Breast epithelium (tissue), 4 donors: Measurements from ENCODE around the gene ZPBP2. TPM values are rescaled to one million over a fixed set of nuclear protein-coding genes. Genes with fewer than 3 reads are reported as not detected.
"Not testable (repeated sequence)": the region's sequence is repeated elsewhere in the genome, so short reads cannot be mapped to it uniquely, and the experiment has no call there.

Experiments
- DNase-seq, 2 donors: peaks; one replicate each; pipeline ENCODE4 v3.0.0-alpha.2; 2019; ENCODE audit warnings: low spot score in 2 of 2
- H3K27ac ChIP-seq, 2 donors: fragments of 200-600 bp; sonication (generic) in 1 of 2; one replicate each; pipeline ENCODE4 v1.5.1; 2016 to 2019; ENCODE audit warnings: mild to moderate bottlenecking in 1 of 2
- H3K27me3 ChIP-seq, 2 donors: fragments of 200-600 bp; sonication (generic) in 1 of 2; one replicate each; pipeline versions ENCODE4 v1.5.1 to v1.6.0; 2017 to 2019; ENCODE audit warnings: control low read depth in 1 of 2, mild to moderate bottlenecking in 1 of 2
- H3K36me3 ChIP-seq: fragments of 200-600 bp; one replicate; pipeline ENCODE4 v1.5.1; 2019
- H3K4me1 ChIP-seq, 2 donors: fragments of 200-600 bp; sonication (generic); one replicate each; pipeline ENCODE4 v1.5.1; 2016 to 2019; ENCODE audit warnings: control low read depth in 1 of 2
- H3K4me3 ChIP-seq, 3 donors: fragments of 200-600 bp; sonication (generic); 1 replicate in 2 of 3; 2 replicates in 1 of 3; pipeline ENCODE4 v1.5.1; 2016 to 2019; ENCODE audit warnings: mild to moderate bottlenecking in 3 of 3, moderate library complexity in 2 of 3
- H3K9me3 ChIP-seq, 2 donors: fragments of 200-600 bp; sonication (generic) in 1 of 2; one replicate each; pipeline ENCODE4 v1.5.1; 2016 to 2019; ENCODE audit warnings: control low read depth in 1 of 2
- CTCF ChIP-seq, 3 donors: fragments of 450-650 bp; IDR thresholded peaks; one replicate each; pipeline ENCODE4 v1.5.1; 2016 to 2017; ENCODE audit warnings: antibody characterized with exemption in 3 of 3, mild to moderate bottlenecking in 3 of 3, moderate library complexity in 3 of 3
- POLR2A ChIP-seq: fragments of 450-650 bp; IDR thresholded peaks from one replicate; pipeline ENCODE4 v1.6.1; 2016; ENCODE audit warnings: antibody characterized with exemption, mild to moderate bottlenecking, moderate library complexity
- POLR2AphosphoS5 ChIP-seq, 3 donors: sonication (generic); formaldehyde crosslinking; IDR thresholded peaks; one replicate each; pipeline ENCODE4 v1.6.1; 2017; ENCODE audit warnings: antibody characterized with exemption in 3 of 3
- intact Hi-C: fragments of 100-400 bp; cut with DNase I; formaldehyde crosslinking; loops from one replicate; pipeline ENCODE4 v1.15.1; 2023; ENCODE audit warnings: low total_unique reads
- total RNA-seq, 3 donors: library from RNA; depleted of rRNA; stranded (reverse); fragments of >200 nt; gene quantifications; one replicate each; pipeline ENCODE4 v1.1.0, GENCODE V29; 2016

ZPBP2 gene
- total RNA-seq, 3 donors from 2014 or later = not detected

GRCh38 chr17:39872751-39873150 is 4.7 kb downstream of the ZPBP2 start:
- intact Hi-C loops = no loop called here
- peaks cover 0 to 5% of the 10 kb centered on the region in 2 donors for H3K27me3 ChIP-seq
- no peak overlapping the region for H3K4me3 ChIP-seq

GRCh38 chr17:39886102-39886501 is 18.1 kb downstream of the ZPBP2 start:
- intact Hi-C loops, H3K4me1 ChIP-seq, H3K9me3 ChIP-seq: not testable (repeated sequence)

More at GRCh38 chr17:39872751-39873150, 4.7 kb downstream of the ZPBP2 start:
- no peaks in the 10 kb centered on the region for H3K9me3 ChIP-seq
- TF ChIP-seq POLR2A (no peak), CTCF (IDR thresholded peaks at IDR 0.05) (peak in 1 of 3 donors; percentile 43), POLR2AphosphoS5 (IDR thresholded peaks at IDR 0.05) (no peak)
- no peaks in the 10 kb centered on the region for H3K36me3 ChIP-seq
- H3K27ac ChIP-seq = no peak overlapping the region
- DNase-seq = no peak
- H3K4me1 ChIP-seq = no peaks in the 10 kb centered on the region

GRCh38 chr17:39887078-39887477 is 19.1 kb downstream of the ZPBP2 start:
- Histone ChIP-seq H3K27ac (no peak overlapping the region), H3K4me3 (no peak overlapping the region), H3K9me3 (no peaks in the 10 kb centered on the region), H3K36me3 (no peaks in the 10 kb centered on the region), H3K4me1 (no peaks in the 10 kb centered on the region), H3K27me3 (no peaks in the 10 kb centered on the region)
- intact Hi-C loops = no loop called here
- no peak for DNase-seq
- TF ChIP-seq POLR2AphosphoS5 (IDR thresholded peaks at IDR 0.05) (no peak), POLR2A (no peak), CTCF (IDR thresholded peaks at IDR 0.05) (no peak)

More at GRCh38 chr17:39886102-39886501, 18.1 kb downstream of the ZPBP2 start:
- not testable (repeated sequence) for H3K27ac ChIP-seq, H3K27me3 ChIP-seq, H3K36me3 ChIP-seq, DNase-seq, H3K4me3 ChIP-seq

- TF ChIP-seq CTCF (IDR thresholded peaks at IDR 0.05) (no peak), POLR2A (no peak), POLR2AphosphoS5 (IDR thresholded peaks at IDR 0.05) (no peak)
- no peak for DNase-seq
- Histone ChIP-seq H3K27ac (no peak overlapping the region), H3K36me3 (no peaks in the 10 kb centered on the region), H3K27me3 (no peaks in the 10 kb centered on the region), H3K9me3 (no peaks in the 10 kb centered on the region), H3K4me3 (no peak overlapping the region), H3K4me1 (no peaks in the 10 kb centered on the region)
- intact Hi-C loops = no loop called here
Observed at GRCh38 chr17:39889200-39889599, 21.2 kb downstream of the ZPBP2 start.

- no peaks in the 10 kb centered on the region for H3K36me3 ChIP-seq
- no peaks in the 10 kb centered on the region for H3K27me3 ChIP-seq
- intact Hi-C loops = no loop called here
- no peak overlapping the region for H3K27ac ChIP-seq
- no peaks in the 10 kb centered on the region for H3K4me1 ChIP-seq
- no peak for DNase-seq
- TF ChIP-seq POLR2A (no peak), CTCF (IDR thresholded peaks at IDR 0.05) (no peak), POLR2AphosphoS5 (IDR thresholded peaks at IDR 0.05) (no peak)
- no peaks in the 10 kb centered on the region for H3K9me3 ChIP-seq
- no peak overlapping the region for H3K4me3 ChIP-seq
Observed at GRCh38 chr17:39894681-39895376, 26.8 kb downstream of the ZPBP2 start.
